ENCODE measurements around the gene RPL18A.
"Not testable (repeated sequence)": the region's sequence is repeated elsewhere in the genome, so short reads cannot be mapped to it uniquely, and the experiment has no call there.

RPL18A gene

DNA sequence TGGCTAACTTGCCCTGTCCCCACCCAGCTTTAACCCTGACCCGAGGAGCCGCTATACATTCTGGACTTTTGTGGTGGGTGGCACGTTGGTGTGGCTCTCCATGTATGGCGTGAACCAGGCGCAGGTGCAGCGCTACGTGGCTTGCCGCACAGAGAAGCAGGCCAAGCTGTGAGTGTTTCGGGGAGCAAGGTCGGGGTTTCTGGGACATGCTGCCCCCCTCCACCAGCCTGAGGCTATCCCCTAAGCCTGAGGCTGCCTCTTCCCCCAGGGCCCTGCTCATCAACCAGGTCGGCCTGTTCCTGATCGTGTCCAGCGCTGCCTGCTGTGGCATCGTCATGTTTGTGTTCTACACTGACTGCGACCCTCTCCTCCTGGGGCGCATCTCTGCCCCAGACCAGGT, 18.0 kb downstream of the RPL18A start:
- DNase-seq (ENCODE audit: low read depth in 1 of 2, low spot score in 1 of 2): no peak
- no peak for TF ChIP-seq JUND (IDR thresholded peaks at IDR 0.05; ENCODE audit: low read depth)
- in situ Hi-C loops (cut with HindIII; ENCODE audit: low pct_unique_long_range_greater_than_20kb, low sequenced_read_pairs): no loop called here

DNA sequence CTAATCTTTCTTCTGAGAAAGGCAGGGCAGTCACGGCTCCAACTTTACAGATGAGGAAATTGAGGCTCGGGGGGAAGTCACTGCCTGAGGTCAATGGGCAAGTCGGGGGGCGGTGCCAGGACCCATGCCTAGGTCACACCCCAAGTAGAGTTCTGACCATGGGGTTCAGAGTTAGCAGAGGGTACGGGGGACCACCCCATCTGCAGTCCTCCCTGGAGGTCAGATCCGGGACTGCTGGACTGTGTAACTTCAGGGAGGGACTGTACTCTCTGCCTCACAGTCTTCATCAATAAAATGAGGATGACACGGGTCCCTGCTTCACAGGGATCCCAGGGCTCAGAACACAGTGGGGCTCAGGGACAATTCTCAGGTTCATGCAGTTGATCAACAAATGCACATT, 19.8 kb downstream of the RPL18A start:
- DNase-seq (ENCODE audit: low read depth in 1 of 2, low spot score in 1 of 2): no peak
- in situ Hi-C loops (cut with HindIII; ENCODE audit: low pct_unique_long_range_greater_than_20kb, low sequenced_read_pairs): no loop called here
- TF ChIP-seq JUND (IDR thresholded peaks at IDR 0.05; ENCODE audit: low read depth): no peak

DNA sequence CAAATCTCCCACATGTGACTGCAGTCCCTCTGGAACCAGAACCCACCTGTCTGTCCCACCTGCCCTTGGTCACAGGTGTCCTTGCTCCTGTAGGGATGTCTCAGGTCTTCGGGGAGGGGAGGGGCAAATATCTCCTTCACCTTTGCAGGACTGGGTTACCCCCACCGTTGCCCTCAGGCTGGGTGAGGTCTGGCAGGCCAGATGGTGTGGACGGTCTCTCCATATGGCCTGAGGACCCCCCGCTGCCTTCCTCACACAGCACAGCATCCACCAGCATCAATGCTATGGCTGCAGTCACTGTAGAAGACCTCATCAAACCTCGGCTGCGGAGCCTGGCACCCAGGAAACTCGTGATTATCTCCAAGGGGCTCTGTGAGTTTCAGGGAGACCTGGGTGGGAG, 22.0 kb downstream of the RPL18A start:
- in situ Hi-C loops (cut with HindIII; ENCODE audit: low pct_unique_long_range_greater_than_20kb, low sequenced_read_pairs): no loop called here
- DNase-seq (ENCODE audit: low read depth in 1 of 2, low spot score in 1 of 2): no peak
- TF ChIP-seq JUND (IDR thresholded peaks at IDR 0.05; ENCODE audit: low read depth): no peak

DNA sequence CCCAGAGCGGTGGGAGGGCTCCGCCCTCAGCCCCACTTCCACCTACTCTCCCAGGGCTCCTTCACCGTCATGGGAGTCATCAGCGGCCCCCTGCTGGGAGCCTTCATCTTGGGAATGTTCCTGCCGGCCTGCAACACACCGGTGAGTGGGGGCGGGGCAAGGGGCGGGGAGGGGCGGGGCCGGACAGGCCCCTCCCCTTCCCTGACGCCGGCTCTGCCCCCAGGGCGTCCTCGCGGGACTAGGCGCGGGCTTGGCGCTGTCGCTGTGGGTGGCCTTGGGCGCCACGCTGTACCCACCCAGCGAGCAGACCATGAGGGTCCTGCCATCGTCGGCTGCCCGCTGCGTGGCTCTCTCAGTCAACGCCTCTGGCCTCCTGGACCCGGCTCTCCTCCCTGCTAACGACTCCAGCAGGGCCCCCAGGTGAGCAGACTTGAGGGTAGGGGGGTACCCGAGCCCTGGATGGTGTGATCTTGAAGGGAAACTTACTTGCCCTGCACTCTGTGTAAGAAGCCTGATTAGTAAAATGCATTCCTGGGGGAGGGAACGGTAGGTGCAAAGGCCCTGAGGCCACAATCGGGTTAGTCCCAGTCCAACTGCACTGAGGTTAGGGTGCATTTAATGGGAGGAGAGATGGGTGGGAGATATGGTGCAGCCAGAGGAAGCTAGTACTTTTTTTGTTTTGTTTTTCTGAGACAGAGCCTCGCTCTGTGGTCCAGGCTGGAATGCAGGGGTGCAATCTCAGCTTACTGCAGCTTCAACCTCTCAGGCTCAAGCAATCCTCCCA, 24.1 kb downstream of the RPL18A start:
- no peak for TF ChIP-seq JUND (IDR thresholded peaks at IDR 0.05; ENCODE audit: low read depth)
- peak; percentile 35 to 72 for DNase-seq (ENCODE audit: low read depth in 1 of 2, low spot score in 1 of 2)
- in situ Hi-C loops (cut with HindIII; ENCODE audit: low pct_unique_long_range_greater_than_20kb, low sequenced_read_pairs): no loop called here

DNA sequence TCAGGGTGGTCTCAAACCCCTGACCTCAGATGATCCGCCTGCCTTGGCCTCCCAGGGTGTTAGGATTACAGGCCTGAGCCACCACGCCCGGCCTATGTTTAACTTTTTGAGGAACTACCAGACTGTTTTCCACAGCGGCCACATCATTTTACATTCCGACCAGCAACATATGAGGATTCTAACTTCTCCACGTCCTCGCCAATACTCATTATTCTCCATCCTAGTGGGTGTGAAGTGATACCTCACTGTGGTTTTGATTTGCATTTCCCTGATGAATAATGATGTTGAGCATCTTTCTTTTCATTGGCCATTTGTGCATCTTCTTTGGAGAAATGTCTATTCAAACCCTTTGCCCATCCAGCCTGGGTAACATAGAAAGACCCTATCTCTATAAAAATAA, 26.8 kb downstream of the RPL18A start:
- TF ChIP-seq JUND (IDR thresholded peaks at IDR 0.05; ENCODE audit: low read depth): no peak
- in situ Hi-C loops (cut with HindIII; ENCODE audit: low pct_unique_long_range_greater_than_20kb, low sequenced_read_pairs): no loop called here
- no peak for DNase-seq (ENCODE audit: low read depth in 1 of 2, low spot score in 1 of 2)

DNA sequence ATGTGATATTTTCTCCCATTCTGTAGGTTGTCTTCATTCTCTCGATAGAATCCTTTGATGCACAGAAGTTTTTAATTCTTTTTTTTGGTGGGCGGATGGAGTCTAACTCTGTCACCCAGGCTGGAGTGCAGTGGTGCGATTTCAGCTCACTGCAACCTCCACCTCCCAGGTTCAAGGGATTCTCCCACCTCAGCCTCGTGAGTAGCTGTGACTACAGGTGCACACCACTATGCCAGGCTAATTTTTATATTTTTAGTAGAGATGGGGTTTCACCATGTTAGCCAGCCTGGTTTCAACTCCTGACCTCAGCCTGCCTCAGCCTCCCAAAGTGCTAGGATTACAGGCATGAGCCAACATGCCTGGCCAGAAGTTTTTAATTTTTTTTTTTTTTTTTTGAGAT, 27.5 kb downstream of the RPL18A start:
- DNase-seq (ENCODE audit: low read depth in 1 of 2, low spot score in 1 of 2); in situ Hi-C loops (cut with HindIII; ENCODE audit: low pct_unique_long_range_greater_than_20kb, low sequenced_read_pairs): not testable (repeated sequence)

DNA sequence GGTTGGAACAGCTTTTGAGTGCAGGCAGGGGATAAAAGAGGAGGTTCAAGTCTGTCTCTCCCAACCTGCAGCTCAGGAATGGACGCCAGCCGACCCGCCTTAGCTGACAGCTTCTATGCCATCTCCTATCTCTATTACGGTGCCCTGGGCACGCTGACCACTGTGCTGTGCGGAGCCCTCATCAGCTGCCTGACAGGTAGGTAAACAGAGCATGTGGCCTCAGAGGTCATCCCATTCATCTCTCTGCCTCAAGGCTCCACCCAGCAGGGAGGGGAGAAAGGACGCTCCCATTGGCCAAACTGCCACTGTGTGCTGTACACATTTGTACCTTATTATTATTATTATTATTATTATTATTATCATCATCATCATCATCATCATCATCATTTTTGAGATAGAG, 28.6 kb downstream of the RPL18A start:
- in situ Hi-C loops (cut with HindIII; ENCODE audit: low pct_unique_long_range_greater_than_20kb, low sequenced_read_pairs): no loop called here
- DNase-seq (ENCODE audit: low read depth in 1 of 2, low spot score in 1 of 2): no peak
- no peak for TF ChIP-seq JUND (IDR thresholded peaks at IDR 0.05; ENCODE audit: low read depth)

DNA sequence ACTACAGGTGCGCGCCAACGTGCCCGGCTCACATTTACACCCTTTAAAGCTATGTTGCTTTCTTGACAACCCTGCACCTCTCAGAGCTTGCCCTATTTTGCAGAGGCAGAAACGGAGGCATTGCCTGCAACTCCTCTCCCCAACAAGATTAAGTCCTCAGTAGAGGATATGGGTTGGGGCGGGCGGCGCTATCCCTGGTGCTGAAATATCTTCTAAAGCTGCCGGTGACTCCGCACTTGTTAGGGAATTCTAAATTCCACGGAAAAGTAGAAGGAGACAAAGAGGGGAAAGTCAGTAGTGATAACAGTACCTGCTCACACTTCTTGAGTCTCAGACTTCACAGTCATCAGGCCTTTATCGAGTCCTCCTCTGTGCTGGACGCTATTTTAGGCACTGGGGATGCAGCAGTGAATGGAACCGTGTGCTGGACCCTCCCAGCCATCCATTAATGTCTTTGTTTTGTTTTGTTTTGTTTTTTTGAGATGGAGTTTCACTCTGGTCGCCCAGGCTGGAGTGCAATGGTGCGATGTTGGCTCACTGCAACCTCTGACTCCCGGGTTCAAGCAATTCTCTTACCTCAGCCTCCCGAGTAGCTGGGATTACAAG, 30.0 kb downstream of the RPL18A start:
- TF ChIP-seq JUND (IDR thresholded peaks at IDR 0.05; ENCODE audit: low read depth): no peak
- in situ Hi-C loops (cut with HindIII; ENCODE audit: low pct_unique_long_range_greater_than_20kb, low sequenced_read_pairs): no loop called here
- DNase-seq (ENCODE audit: low read depth in 1 of 2, low spot score in 1 of 2): peak; percentile 67 to 71

DNA sequence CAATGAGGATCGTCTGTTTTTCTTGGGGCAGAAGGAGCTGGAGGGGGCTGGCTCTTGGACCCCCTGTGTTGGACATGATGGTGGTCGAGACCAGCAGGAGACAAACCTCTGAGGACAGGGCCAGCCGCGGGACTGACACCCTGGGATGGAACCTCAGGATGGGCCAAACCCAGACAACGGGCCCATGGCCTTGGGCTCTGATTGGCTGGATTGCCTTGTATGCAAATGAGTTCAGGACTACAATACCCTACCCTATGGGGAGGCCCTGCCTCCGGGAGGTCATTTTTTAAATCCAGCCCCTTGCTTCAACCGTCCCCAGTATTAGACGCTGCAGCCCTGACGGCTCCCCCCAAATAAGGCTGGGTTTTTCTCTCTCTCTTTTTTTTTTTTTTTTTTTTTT, 34.1 kb downstream of the RPL18A start:
- DNase-seq (ENCODE audit: low read depth in 1 of 2, low spot score in 1 of 2): no peak
- TF ChIP-seq JUND (IDR thresholded peaks at IDR 0.05; ENCODE audit: low read depth): no peak
- in situ Hi-C loops (cut with HindIII; ENCODE audit: low pct_unique_long_range_greater_than_20kb, low sequenced_read_pairs): no loop called here

DNA sequence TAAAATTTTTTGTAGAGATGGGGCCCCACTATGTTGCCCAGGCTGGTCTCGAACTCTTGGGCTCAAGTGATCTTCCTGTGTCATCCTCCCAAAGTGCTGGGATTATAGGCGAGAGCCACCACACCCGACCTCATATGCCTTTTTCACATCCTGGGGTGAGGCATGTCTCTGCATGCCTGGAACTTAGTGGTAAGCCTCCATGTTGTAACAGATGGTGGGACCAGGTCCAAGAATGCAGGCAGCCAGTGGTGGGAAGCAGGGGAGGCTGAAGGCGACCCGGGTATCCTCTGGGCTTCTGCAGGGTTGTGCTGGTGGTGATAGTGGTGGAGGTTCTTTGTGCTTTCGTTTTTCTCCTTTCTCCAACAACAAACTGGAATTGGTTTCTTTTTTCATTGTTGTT, 43.0 kb downstream of the RPL18A start:
- DNase-seq (ENCODE audit: low read depth in 1 of 2, low spot score in 1 of 2): peak in 1 of 2 experiments; percentile 26
- in situ Hi-C loops (cut with HindIII; ENCODE audit: low pct_unique_long_range_greater_than_20kb, low sequenced_read_pairs): no loop called here
- TF ChIP-seq JUND (IDR thresholded peaks at IDR 0.05; ENCODE audit: low read depth): no peak

DNA sequence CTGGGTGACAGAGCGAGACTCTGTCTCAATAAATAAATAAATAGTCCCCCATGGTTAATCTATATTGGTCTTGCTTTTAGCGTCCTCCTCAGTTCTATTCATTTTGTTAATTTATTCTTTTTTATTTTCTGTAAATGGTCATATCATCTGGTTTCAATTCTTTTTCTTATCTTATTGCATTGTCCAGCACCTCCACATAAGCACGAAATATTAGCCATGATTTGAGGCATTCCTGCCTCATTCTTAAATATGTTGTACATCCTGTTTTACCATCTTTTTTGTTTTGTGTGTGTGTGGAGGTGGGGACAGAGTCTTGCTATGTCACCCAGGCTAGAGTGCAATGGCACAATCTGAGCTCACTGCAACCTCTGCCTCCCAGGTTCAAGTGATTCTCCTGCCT, 48.5 kb downstream of the RPL18A start:
- in situ Hi-C loops (cut with HindIII; ENCODE audit: low pct_unique_long_range_greater_than_20kb, low sequenced_read_pairs): no loop called here
- DNase-seq (ENCODE audit: low read depth in 1 of 2, low spot score in 1 of 2): no peak
- no peak for TF ChIP-seq JUND (IDR thresholded peaks at IDR 0.05; ENCODE audit: low read depth)

DNA sequence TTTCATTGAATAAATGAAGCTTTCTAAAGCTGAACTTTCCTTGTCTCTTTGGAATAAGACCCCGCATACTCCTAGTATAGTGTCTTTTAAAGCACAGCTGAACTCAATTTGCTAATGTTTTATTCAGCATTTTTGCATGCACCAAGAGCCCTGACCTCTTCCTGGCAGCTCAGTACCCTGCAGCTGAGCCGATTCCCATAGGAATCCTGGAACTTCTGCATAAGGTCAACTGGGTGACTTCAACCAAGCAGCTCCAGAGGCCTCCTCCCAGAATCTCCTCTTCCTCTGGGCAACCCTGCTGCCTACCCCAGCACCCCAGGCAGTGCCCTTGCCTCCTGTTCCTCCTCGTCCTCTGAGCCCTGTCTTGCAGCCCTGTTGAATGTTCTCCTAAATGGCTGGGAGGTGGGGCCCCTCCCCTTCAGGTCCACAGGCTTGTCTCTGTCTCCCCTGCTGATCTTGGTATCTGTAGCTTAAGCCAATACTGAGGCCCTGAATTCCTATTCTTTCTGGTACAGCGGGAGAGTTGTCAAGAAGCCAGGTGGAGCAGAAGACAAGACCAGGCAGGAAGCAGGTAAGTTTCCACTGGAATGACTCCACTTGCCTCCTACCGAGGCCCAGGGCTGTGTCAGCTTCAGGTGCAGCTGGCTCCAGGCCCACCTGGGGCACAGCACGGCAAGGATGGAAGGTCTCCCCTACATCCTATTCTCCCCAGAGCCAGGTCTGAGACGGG, 49.5 kb downstream of the RPL18A start:
- no peak for TF ChIP-seq JUND (IDR thresholded peaks at IDR 0.05; ENCODE audit: low read depth)
- in situ Hi-C loops (cut with HindIII; ENCODE audit: low pct_unique_long_range_greater_than_20kb, low sequenced_read_pairs): no loop called here
- DNase-seq (ENCODE audit: low read depth in 1 of 2, low spot score in 1 of 2): no peak

DNA sequence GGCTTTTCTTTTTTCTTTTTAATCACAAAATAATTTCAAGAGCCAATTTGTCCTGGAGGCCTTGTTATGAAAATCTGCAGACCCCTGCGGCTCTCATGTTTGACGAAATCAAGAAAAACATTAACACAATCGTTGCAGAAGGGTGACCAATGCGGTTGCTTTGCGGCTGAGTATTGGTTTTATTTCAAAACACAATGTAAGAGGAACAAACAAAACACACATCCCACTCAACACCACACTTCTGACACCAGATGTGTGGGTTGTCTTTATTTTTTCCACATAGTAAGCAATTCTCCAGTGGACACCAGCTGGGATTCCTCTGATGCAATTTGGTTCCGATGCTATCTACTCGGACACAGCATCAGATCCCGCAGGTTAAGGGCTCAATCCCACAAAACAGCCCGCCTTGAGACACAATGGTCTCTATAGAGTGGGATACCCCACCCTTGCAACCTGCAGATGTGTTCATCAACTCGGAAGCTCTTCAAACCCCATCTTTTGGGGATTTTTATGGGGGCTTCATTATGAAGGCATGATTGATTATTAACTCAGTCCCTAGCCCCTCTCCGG, 51.2 kb downstream of the RPL18A start:
- TF ChIP-seq JUND (IDR thresholded peaks at IDR 0.05; ENCODE audit: low read depth): no peak
- DNase-seq (ENCODE audit: low read depth in 1 of 2, low spot score in 1 of 2): no peak
- in situ Hi-C loops (cut with HindIII; ENCODE audit: low pct_unique_long_range_greater_than_20kb, low sequenced_read_pairs): no loop called here
